AG04449 (cell line): ENCODE results near the gene EHMT1.

Experiments
- CTCF ChIA-PET: fragments of 350-600 bp; formaldehyde crosslinking; extraction: SDS; loops from one replicate; lab custom pipeline; 2021; ENCODE audit warnings: antibody characterized with exemption; lab: Yijun Ruan, JAX
- POLR2A ChIA-PET: fragments of 400-600, 350-600 bp; formaldehyde crosslinking; extraction: SDS; loops from one replicate; lab custom pipeline; 2020; ENCODE audit warnings: antibody characterized with exemption, inconsistent platforms; lab: Yijun Ruan, JAX
- DNase-seq: peaks from one replicate; pipeline ENCODE4 v3.0.0-alpha.2; 2010; ENCODE audit warnings: low read depth, low spot score
- H3K4me3 ChIP-seq: 2 replicates; pipeline ENCODE4 v1.5.1; 2011; ENCODE audit warnings: low read depth, mild to moderate bottlenecking, control low read depth, low read length
- CTCF ChIP-seq: IDR thresholded peaks from one replicate; pipeline ENCODE4 v1.5.1; 2011; ENCODE audit warnings: mild to moderate bottlenecking, moderate library complexity, low read length, control low read depth, inconsistent platforms; ENCODE audit not compliant: insufficient read depth; ENCODE audit errors: missing control alignments

The EHMT1 gene

GRCh38 chr9:137705906-137706305 is 87.1 kb downstream of the EHMT1 start:
- ChIA-PET CTCF (interaction anchor here (1.4 kb wide), 1 partner anchor 33 kb away, joined by 5 read pairs; no protein-coding TSS in a partner anchor), POLR2A (no interaction called here)
- no peak for DNase-seq
- H3K4me3 ChIP-seq = no peak overlapping the region
- no peak for TF ChIP-seq CTCF

- CTCF ChIA-PET = no interaction called here
- no peak for DNase-seq
- TF ChIP-seq CTCF = no peak
Observed at GRCh38 chr9:137707361-137707760, 88.6 kb downstream of the EHMT1 start.

GRCh38 chr9:137708590-137709284 is 89.9 kb downstream of the EHMT1 start:
- no peak overlapping the region for H3K4me3 ChIP-seq
- CTCF ChIA-PET = interaction anchor here (1.0 to 1.4 kb wide), 5 partner anchors 9 to 36 kb away, joined by 3 to 5 read pairs (median 4); no protein-coding TSS in a partner anchor
- TF ChIP-seq CTCF = no peak
- DNase-seq = no peak
- POLR2A ChIA-PET = no interaction called here

More at GRCh38 chr9:137707361-137707760, 88.6 kb downstream of the EHMT1 start:
- H3K4me3 ChIP-seq = no peak overlapping the region
- POLR2A ChIA-PET = no interaction called here

GRCh38 chr9:137709411-137710101 is 90.8 kb downstream of the EHMT1 start:
- POLR2A ChIA-PET = no interaction called here
- no peak for TF ChIP-seq CTCF
- H3K4me3 ChIP-seq = no peak overlapping the region
- no peak for DNase-seq
- CTCF ChIA-PET = interaction anchor here (1.0 to 1.4 kb wide), 2 partner anchors 9 to 37 kb away, joined by 4 to 5 read pairs; no protein-coding TSS in a partner anchor

GRCh38 chr9:137710704-137711103 is 91.9 kb downstream of the EHMT1 start:
- DNase-seq = no peak
- POLR2A ChIA-PET = no interaction called here
- CTCF ChIA-PET = no interaction called here
- H3K4me3 ChIP-seq = no peak overlapping the region
- no peak for TF ChIP-seq CTCF

GRCh38 chr9:137711678-137712105 is 92.9 kb downstream of the EHMT1 start:
- POLR2A ChIA-PET = no interaction called here
- no peak for TF ChIP-seq CTCF
- no peak overlapping the region for H3K4me3 ChIP-seq
- no peak for DNase-seq
- CTCF ChIA-PET = interaction anchor here (0.9 kb wide), 1 partner anchor 39 kb away, joined by 3 read pairs; no protein-coding TSS in a partner anchor
